SU-DHL-6 (cell line): ENCODE data around the gene ITPR3.

Experiments used
- H2AFZ ChIP-seq: fragments of 200-600 bp; sonication (generic); 2 replicates; pipeline ENCODE4 v1.6.1; 2014; ENCODE audit warnings: low read depth, mild to moderate bottlenecking, moderate library complexity, mixed read lengths, antibody characterized with exemption, low read length; ENCODE audit not compliant: severe bottlenecking
- H3F3A ChIP-seq: fragments of 200-600 bp; shearing (Covaris generic); 2 replicates; pipeline ENCODE4 v1.6.0; 2016; ENCODE audit warnings: antibody characterized with exemption, mild to moderate bottlenecking; ENCODE audit not compliant: insufficient read depth
- H3K27ac ChIP-seq: fragments of 200-600 bp; sonication (generic); 2 replicates; pipeline ENCODE4 v1.5.1; 2016; ENCODE audit warnings: low read depth, mild to moderate bottlenecking, low read length, moderate library complexity, mixed read lengths
- H3K27me3 ChIP-seq: fragments of 200-600 bp; sonication (generic), shearing (Covaris generic); 2 replicates; pipeline ENCODE4 v1.6.0; 2014; ENCODE audit warnings: mild to moderate bottlenecking, low read length
- H3K36me3 ChIP-seq: fragments of 200-600 bp; sonication (generic); 2 replicates; pipeline ENCODE4 v1.6.1; 2014; ENCODE audit warnings: mild to moderate bottlenecking, low read length, mixed read lengths
- H3K4me2 ChIP-seq: fragments of 300-600, 200-600 bp; shearing (Covaris generic), sonication (generic); 2 replicates; pipeline ENCODE4 v1.6.0; 2014; ENCODE audit warnings: low read length, low read depth, mild to moderate bottlenecking; ENCODE audit not compliant: poor library complexity, severe bottlenecking
- H3K4me3 ChIP-seq: fragments of 200-600 bp; sonication (generic); 2 replicates; pipeline ENCODE4 v1.5.1; 2014; ENCODE audit warnings: antibody characterized with exemption, low read length, mild to moderate bottlenecking, mixed read lengths; ENCODE audit not compliant: insufficient read depth, poor library complexity, severe bottlenecking
- H3K79me2 ChIP-seq: fragments of 200-600 bp; sonication (generic); 2 replicates; pipeline ENCODE4 v1.6.1; 2014; ENCODE audit warnings: mild to moderate bottlenecking, low read length, moderate library complexity; ENCODE audit not compliant: insufficient read depth
- H3K9ac ChIP-seq: fragments of 200-600 bp; sonication (generic); 2 replicates; pipeline ENCODE4 v1.7.0; 2014; ENCODE audit warnings: mild to moderate bottlenecking, low read length
- H3K9me2 ChIP-seq: fragments of 200-600 bp; sonication (generic); replicated peaks from 2 replicates; pipeline ENCODE4 v1.6.1; 2014; ENCODE audit warnings: low read length; ENCODE audit not compliant: insufficient read depth
- H3K9me3 ChIP-seq: fragments of 200-600 bp; sonication (generic); 2 replicates; pipeline ENCODE4 v1.6.1; 2014; ENCODE audit warnings: low read length, mixed read lengths; ENCODE audit not compliant: insufficient read depth
- H4K20me1 ChIP-seq: fragments of 200-600 bp; sonication (generic); 2 replicates; pipeline ENCODE4 v1.6.1; 2014; ENCODE audit warnings: low read depth, mild to moderate bottlenecking, antibody characterized with exemption, low read length, moderate library complexity, mixed read lengths
- EZH2phosphoT487 ChIP-seq: fragments of 200-600 bp; sonication (generic), shearing (Covaris generic); conservative IDR thresholded peaks from 2 replicates; pipeline ENCODE4 v1.6.1; 2018; ENCODE audit warnings: mild to moderate bottlenecking, antibody characterized with exemption, low read length, moderate library complexity, mixed read lengths
- TF ChIP-seq, protein P1 (sequence below): fragments of 200-600 bp; sonication (generic); IDR thresholded peaks from one replicate; pipeline ENCODE4 v1.5.1; 2017; ENCODE audit warnings: antibody characterized with exemption, mild to moderate bottlenecking, low read length, moderate library complexity; ENCODE audit not compliant: insufficient read depth, poor library complexity, severe bottlenecking

The ITPR3 gene

DNA sequence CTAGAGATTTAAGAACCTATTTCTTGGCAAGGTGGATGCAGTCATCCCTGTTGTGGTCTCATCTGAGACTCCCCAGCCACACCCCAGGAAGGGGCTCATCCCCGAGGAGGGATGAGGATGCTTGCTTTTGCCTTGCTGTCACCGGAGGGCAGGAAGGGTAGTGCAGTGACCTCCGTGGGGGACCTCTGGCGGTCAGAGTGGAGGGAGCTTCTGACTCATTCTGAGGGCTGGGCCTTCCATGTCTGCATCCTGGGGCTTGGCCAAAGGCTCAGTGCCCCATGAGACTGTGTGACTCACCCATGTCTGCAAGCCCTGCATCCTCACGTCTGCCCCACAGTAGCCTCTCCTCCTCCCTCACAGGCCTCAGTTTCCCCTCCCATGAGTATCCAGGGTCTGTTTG, 51.7 kb downstream of the ITPR3 start:
- Histone ChIP-seq H3K9me3 (no peaks in the 10 kb centered on the region), H3K36me3 (0 out of 2 replicates have a peak, but pooled peaks cover 4% of the 10 kb centered on the region), H3K9ac (no peak overlapping the region), H3K27ac (no peak overlapping the region), H3K27me3 (no peaks in the 10 kb centered on the region), H3K9me2 (no peaks in the 10 kb centered on the region), H4K20me1 (no peaks in the 10 kb centered on the region), H3K79me2 (no peaks in the 10 kb centered on the region), H3K4me2 (no peak overlapping the region), H3K4me3 (no peak overlapping the region), H2AFZ (no peak overlapping the region), H3F3A (no peaks in the 10 kb centered on the region)
- TF ChIP-seq, protein P1, sequence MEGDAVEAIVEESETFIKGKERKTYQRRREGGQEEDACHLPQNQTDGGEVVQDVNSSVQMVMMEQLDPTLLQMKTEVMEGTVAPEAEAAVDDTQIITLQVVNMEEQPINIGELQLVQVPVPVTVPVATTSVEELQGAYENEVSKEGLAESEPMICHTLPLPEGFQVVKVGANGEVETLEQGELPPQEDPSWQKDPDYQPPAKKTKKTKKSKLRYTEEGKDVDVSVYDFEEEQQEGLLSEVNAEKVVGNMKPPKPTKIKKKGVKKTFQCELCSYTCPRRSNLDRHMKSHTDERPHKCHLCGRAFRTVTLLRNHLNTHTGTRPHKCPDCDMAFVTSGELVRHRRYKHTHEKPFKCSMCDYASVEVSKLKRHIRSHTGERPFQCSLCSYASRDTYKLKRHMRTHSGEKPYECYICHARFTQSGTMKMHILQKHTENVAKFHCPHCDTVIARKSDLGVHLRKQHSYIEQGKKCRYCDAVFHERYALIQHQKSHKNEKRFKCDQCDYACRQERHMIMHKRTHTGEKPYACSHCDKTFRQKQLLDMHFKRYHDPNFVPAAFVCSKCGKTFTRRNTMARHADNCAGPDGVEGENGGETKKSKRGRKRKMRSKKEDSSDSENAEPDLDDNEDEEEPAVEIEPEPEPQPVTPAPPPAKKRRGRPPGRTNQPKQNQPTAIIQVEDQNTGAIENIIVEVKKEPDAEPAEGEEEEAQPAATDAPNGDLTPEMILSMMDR, result no peak
- TF ChIP-seq EZH2phosphoT487, result no peak

DNA sequence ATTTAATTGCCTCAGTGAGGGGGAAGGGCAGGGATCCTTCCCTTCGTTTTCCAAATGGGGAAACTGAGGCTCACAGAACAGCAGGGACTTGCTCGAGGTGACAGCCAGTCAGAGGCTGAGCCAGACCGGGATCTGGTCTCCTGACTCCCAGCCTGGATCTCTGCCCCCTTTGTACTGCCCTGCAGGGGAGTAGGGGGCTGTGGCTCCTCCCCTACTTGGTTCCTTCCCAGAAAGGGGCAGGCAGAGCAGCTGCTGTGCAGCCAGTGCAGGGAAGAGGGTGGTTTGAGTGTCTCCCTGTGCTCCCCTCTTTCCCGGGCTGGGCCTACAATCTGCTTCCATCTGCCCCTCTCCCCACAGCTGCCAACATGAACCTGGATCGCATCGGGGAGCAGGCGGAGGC, 52.7 kb downstream of the ITPR3 start:
- H3K4me3 ChIP-seq, result no peak overlapping the region
- H3K27me3 ChIP-seq, result no peaks in the 10 kb centered on the region
- TF ChIP-seq, protein P1, result no peak
- no peak for TF ChIP-seq EZH2phosphoT487
- no peak overlapping the region for H3K27ac ChIP-seq
- no peaks in the 10 kb centered on the region for H3K9me3 ChIP-seq
- no peak overlapping the region for H3K4me2 ChIP-seq
- H3K79me2 ChIP-seq, result no peaks in the 10 kb centered on the region
- no peak overlapping the region for H2AFZ ChIP-seq
- H3K9ac ChIP-seq, result no peak overlapping the region
- H3K36me3 ChIP-seq, result 0 out of 2 replicates have a peak, but pooled peaks cover 4% of the 10 kb centered on the region
- no peaks in the 10 kb centered on the region for H3F3A ChIP-seq
- H4K20me1 ChIP-seq, result no peaks in the 10 kb centered on the region
- H3K9me2 ChIP-seq, result no peaks in the 10 kb centered on the region

DNA sequence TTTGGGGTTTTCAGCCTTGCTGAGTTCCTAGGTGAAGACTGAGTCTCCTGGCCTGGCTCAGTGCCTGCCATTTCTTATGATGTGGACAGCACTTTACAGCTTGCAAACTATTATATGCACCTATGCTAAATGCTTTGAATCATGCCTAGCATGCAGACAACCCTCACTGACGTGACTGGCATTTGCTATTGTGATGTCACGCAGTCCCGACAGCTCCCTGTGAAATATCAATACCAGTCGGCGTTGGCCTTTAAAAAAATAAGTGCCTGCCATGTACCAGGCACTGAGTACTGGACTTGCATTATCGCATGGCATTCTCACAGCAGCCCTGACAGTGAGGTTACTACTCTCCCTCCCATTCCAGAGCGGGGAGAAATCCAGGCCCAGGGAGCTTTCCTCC, 54.8 kb downstream of the ITPR3 start:
- H3K27me3 ChIP-seq, result no peaks in the 10 kb centered on the region
- H3K36me3 ChIP-seq, result 0 out of 2 replicates have a peak, but pooled peaks cover 2% of the 10 kb centered on the region
- H3K79me2 ChIP-seq, result no peaks in the 10 kb centered on the region
- no peak overlapping the region for H2AFZ ChIP-seq
- no peak overlapping the region for H3K4me3 ChIP-seq
- no peaks in the 10 kb centered on the region for H3F3A ChIP-seq
- no peak overlapping the region for H3K4me2 ChIP-seq
- H3K9me2 ChIP-seq, result no peaks in the 10 kb centered on the region
- H3K9ac ChIP-seq, result no peak overlapping the region
- no peaks in the 10 kb centered on the region for H4K20me1 ChIP-seq
- TF ChIP-seq EZH2phosphoT487, result no peak
- TF ChIP-seq, protein P1, result no peak
- H3K9me3 ChIP-seq, result no peaks in the 10 kb centered on the region
- H3K27ac ChIP-seq, result no peak overlapping the region
